Activated T-helper 1 cell treated with Interleukin-2 at 50 U/mL for 16 hours (primary cell): ENCODE results near the gene SPINK6.

Experiments used
- DNase-seq: peaks from one replicate; pipeline ENCODE4 v3.0.0-alpha.2; 2020; ENCODE audit warnings: low read depth

Gene SPINK6

GRCh38 chr5:148202531-148203203, at the start of gene SPINK6:
TSS of gene SPINK6 (plus strand) at chr5:148203042. CDS start at chr5:148203097, 55 bp downstream.
- DNase-seq = no peak

GRCh38 chr5:148156609-148157008, 46.2 kb upstream of the SPINK6 start:
- no peak for DNase-seq

- DNase-seq = no peak
Measured at GRCh38 chr5:148162038-148162437, 40.8 kb upstream of the SPINK6 start.

- DNase-seq = no peak
Measured at GRCh38 chr5:148163345-148163744, 39.5 kb upstream of the SPINK6 start.

GRCh38 chr5:148166550-148167283, 36.1 kb upstream of the SPINK6 start:
- DNase-seq = no peak

GRCh38 chr5:148168246-148168645, 34.6 kb upstream of the SPINK6 start, which contains the start of gene SPINK14:
TSS of gene SPINK14 (plus strand) at chr5:148168546. CDS start at chr5:148169733, 1,187 bp downstream.
- DNase-seq = no peak

- DNase-seq = no peak
Measured at GRCh38 chr5:148172377-148172776, 30.5 kb upstream of the SPINK6 start.

GRCh38 chr5:148176480-148176879, 26.4 kb upstream of the SPINK6 start:
- no peak for DNase-seq

GRCh38 chr5:148177207-148177606, 25.6 kb upstream of the SPINK6 start:
- DNase-seq = no peak

GRCh38 chr5:148179234-148179824, 23.5 kb upstream of the SPINK6 start:
- DNase-seq = no peak

GRCh38 chr5:148186248-148187003, 16.4 kb upstream of the SPINK6 start:
- DNase-seq = no peak

GRCh38 chr5:148191010-148191409, 11.8 kb upstream of the SPINK6 start:
- DNase-seq = no peak

- no peak for DNase-seq
Measured at GRCh38 chr5:148193202-148193601, 9.6 kb upstream of the SPINK6 start.

- no peak for DNase-seq
Measured at GRCh38 chr5:148201151-148201550, 1.7 kb upstream of the SPINK6 start.

GRCh38 chr5:148205044-148205806, 2.4 kb downstream of the SPINK6 start:
- no peak for DNase-seq

- DNase-seq = no peak
Measured at GRCh38 chr5:148205865-148206264, 3.0 kb downstream of the SPINK6 start.

GRCh38 chr5:148206620-148207019, 3.8 kb downstream of the SPINK6 start:
- no peak for DNase-seq

- no peak for DNase-seq
Measured at GRCh38 chr5:148208226-148208625, 5.4 kb downstream of the SPINK6 start.

GRCh38 chr5:148209151-148209770, 6.4 kb downstream of the SPINK6 start:
- DNase-seq = no peak

- no peak for DNase-seq
Measured at GRCh38 chr5:148214665-148215185, 11.9 kb downstream of the SPINK6 start.

- no peak for DNase-seq
Measured at GRCh38 chr5:148221508-148221907, 18.7 kb downstream of the SPINK6 start.
